GM19023 (cell line): Measurements from ENCODE around the gene MRAS.

Experiments used
- ATAC-seq: cut with Tn5 transposase; IDR thresholded peaks from one replicate; pipeline ENCODE4 v1.9.1; 2021; ENCODE audit warnings: mild to moderate bottlenecking, moderate library complexity; ENCODE audit not compliant: unreplicated experiment

Gene MRAS

DNA sequence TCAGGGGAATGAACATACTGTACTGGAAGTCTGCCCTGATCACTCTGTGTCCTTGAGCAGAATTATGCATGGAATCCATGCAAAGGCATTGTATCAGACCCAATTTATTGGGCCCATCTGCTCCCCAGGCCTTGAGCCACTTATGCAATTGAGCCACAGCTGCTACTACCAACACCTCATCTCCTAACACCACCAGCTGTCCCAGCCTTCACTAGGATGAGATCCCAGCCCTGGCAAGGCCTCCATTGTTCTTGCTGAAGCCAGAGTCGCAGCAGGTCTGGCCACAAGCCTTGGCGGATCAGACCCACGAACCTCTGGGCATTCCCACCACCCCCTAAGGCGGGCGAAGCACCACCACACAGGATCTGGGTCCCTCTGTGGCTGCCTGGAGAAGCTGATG, 9.6 kb upstream of the MRAS start:
- ATAC-seq = no peak

DNA sequence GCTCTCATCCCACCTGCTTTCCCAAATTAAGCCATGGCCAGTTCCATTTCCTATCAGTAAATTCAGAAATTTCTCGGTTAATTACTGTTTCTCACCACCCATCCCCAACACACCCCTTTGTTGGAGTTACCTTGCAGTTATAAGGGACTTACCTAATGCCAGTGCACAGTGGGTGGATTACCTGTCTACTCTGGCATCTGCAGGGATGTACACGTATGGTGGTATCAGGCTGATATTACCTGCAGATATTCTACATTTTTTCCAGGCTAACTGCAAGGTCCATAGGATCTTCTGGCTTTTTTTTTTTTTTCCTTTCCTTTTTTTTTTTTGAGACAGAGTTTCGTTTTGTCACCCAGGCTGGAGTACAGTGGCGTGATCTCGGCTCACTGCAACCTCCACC, 7.9 kb upstream of the MRAS start:
- no peak for ATAC-seq

DNA sequence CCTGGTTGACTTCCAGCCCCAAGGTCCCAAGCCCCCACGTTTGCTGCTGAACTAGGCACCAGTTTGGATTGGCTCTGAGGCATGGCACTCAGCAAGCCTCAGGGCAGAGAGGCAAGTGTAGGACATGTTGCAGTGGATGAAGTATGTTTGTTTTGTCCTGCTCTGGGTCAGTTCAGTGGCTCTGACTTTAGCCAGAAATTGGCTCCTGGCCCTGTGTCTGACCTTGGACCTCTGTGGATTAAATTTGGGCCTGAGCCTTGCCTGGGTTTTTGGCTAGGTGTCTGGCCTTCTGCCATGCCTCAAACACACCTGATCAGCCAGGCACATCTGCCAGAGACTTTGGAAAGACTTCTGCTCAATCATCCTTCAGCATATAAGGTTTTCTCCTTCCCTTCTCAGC, 3.6 kb upstream of the MRAS start:
- no peak for ATAC-seq

DNA sequence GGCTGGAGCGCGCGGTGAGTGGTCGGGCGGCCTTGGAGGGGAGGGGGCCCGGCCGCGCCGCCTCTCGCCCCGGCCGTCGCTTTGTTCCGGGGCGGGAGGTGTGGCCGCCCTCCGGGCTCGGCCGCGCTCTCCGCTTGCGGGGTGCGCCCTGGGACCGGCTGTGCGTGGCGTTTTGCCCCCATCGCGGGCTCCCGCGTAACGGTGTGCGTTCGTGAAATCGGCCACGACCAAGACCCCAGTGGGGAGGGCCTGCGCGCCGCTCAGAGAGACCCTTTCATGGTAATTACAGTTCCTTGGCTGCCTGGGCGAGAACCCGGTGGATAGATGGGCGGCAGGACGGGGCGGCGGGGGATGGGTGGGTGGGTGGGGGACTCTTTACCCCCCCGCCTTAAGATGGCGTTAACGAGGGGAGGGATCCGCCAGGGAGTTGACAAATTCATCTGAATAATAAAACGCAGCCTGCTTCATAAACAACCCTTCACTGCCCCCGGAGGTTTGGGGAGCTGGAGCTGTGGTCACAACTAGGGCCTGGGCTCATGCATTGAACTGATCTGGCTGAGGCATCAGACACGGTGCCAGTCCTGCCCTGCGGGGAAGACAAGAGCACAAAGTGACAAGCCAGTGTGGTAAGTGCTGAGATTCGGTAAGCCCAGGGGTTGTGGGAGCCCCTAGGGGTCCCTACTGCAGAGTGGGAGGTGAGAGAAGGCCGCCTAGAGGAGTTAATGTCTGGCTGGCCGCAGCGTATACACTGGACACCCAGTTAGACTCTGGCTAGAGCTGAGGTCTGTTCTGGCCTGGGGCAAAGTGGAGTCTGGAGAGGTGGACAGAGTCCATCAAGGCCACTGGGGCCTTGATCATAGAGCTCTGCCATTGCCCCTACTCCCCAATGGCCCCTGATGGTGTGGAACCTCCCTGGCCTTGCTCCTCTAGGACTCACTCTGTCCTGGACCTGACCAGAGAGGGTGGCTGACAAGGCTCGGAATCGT, 668 bp downstream of the MRAS start:
- ATAC-seq = no peak

DNA sequence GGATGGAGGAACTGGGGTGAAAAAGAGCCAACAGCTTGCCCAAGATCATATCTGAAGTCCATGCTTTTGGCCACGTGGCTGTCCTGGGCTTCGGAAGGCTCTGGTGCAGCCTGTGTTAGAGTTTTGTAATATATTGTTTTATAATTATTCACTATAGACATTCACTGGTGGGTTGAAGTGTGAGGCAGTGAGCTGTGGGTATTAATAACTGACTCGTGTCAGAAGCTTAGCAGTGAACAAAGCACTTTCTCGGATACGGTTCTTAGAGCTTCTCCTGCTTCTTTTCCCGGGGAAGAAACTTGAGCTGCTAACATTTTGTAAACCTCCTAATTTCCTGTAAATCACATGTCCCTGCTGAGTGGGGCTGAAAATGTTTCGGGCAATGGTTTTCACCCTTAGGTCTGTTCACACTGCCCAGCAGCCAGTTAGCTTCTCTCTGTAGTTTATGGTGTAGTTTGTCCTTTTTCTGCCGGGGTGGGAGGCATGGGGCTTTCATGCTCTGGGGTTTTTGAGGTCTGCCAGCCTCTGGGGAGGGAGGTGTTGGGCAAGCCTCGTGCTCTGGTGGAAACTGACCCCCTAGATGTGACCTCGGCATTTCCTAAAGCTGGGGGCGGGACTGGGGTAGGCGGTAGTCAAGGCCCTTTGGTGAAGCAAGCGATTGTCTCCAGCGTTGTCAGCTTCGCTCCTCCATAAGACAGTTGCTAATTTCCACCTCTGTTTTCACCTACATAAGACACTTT, 1.7 kb downstream of the MRAS start:
- ATAC-seq = no peak

DNA sequence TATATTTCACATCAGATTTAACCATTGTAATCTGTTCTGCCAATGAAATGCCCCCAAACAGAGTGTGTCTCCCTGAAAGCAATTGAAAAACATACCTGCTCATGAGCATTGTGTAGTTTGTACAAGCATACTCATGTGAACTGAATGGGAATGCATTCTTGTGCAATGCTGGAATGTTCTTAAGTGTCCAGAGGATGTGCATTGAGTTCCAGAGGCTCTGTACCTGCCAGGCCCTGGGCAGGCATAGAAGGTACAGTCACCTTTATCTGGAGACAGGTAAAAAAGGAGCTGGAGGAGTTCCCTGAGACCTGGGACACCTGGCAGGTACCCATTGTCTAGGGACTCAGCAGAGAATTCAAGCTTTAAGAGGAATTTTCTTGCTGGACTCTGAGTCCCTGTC, 2.8 kb downstream of the MRAS start:
- ATAC-seq = no peak

DNA sequence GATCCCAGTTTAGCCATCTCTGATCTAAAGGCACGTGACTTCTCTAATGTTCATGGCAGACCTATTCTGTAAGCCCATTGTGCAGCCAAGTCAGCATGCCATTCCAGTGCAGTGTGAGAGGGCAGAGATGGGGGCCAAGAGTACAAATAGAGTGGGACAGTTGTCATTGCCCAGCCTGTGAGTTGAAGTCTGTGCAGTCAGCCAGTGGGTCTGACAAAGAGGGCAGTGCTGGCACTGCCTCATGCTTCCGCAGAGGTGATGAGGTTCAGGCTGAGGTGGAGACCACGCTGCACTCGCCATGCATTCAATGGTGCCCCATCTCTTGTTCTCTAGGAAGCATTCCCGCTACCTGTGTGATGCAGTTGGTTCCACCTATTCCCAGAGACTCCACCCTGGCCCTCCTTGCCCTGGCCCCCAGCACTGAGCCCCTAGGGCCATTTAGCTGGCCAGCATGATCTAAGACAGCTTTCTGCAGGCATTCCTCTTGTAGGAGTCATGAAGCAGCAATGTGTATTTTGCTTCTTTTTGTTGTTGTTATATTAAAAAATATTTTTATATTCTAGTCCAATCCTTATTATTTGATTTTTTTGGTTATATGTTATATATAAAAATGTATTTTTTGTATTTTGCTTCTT, 3.7 kb downstream of the MRAS start:
- ATAC-seq = no peak

DNA sequence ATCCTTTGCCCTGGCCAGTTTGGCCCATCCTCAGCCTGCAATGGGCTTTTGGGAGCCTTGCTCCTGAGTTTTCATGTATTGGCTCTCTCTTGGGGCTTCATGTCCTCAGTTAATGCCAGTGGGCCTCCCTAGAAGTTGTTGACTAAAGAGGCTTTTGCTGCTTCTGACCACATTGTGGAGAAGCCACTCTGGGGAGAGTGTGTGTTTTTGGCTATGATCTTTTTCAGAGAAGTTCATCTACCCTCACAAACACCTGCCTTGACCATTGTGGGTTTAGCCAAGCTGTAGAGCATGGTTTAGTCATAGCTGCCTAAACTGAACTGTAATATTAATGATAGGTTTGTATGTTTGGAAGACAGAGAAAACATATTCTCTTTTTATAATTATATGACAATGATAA, 6.0 kb downstream of the MRAS start:
- ATAC-seq = no peak

DNA sequence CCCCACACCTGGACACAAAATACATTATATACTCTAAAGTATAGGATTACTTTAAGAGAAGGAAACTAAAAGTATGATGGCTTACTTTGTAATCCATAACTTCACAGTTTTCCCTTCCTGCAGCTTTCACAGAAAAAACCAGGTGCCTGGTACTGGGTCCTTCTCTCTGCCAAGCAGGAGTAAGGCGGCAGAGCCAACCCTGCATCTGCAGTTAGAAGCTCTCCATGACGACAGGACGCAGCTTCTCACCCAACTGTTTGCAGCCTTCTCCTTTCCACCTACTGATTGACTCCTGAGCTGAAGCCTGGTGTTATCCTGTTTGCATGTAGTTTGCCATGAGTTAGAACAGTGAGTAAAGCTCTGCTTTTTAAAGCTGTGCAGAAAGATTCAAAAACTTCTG, 6.7 kb downstream of the MRAS start:
- ATAC-seq = no peak

DNA sequence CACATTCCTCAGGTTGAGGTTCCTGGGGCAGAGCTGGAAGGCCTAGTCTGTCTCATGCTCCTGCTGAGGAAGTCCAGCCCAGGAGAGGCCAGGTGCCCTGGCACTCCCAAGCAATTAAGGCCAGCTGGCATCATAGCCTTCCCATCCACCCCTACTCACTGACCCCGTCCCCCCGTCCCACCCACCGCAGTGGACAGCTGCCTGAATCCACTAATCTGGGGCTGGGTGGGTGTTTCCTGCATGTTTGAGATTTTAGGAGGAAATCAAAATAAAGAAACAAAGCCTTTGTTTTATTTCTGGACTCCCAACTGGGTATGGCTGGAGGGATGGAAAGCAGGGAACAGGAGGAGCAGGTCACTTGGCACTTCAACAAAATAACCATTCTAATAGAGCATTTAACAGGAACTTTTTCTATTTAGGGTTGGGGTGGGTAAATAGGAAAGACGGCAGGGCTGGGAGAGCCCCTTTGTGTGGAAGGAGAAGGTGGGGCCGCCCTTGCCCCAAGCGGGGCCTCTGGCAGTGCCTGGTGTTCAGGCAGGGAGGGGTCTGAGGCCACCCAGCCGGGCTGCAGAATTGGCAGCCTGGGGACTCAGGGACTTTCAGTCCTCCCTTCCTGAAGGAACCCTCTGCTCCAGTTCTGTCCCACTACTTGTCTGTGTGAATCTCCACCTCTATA, 8.5 kb downstream of the MRAS start:
- no peak for ATAC-seq

DNA sequence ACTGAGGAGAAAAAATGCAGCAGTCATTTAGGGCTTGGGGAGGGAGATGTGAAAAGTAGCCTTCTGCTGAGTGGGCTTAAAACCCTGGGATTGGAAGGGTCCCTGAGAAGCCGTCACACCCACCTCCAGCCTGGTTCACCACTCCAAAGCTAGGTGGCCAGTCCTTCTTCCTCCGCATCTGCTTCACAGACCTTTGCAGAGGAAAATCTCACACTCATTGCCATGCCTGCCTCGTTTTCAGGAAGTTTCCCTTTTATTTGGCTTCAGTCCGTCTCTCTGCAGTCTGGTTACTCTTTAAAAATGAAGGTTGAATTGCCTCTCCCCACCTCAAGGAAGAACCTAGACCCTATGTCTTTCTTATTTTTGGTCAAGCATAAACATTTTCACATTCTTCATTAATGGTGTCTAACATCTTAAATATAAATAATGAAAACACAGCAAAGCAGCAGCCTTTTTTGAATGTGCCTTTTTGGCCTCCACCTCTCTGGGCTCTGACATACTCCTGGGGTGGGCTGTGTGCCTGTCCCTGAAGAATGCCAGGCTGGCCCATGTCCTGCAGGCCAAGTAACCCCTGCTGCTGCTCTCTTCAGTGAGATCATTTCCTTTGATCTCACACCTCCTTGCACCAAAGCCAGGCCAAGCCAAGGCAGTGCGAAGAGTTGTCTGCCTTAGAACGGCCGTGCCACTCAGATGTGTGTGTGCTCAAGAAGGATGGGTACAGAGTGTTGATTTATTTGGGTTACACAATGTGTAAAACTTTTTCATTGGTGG, 11.0 kb downstream of the MRAS start:
- ATAC-seq = no peak

DNA sequence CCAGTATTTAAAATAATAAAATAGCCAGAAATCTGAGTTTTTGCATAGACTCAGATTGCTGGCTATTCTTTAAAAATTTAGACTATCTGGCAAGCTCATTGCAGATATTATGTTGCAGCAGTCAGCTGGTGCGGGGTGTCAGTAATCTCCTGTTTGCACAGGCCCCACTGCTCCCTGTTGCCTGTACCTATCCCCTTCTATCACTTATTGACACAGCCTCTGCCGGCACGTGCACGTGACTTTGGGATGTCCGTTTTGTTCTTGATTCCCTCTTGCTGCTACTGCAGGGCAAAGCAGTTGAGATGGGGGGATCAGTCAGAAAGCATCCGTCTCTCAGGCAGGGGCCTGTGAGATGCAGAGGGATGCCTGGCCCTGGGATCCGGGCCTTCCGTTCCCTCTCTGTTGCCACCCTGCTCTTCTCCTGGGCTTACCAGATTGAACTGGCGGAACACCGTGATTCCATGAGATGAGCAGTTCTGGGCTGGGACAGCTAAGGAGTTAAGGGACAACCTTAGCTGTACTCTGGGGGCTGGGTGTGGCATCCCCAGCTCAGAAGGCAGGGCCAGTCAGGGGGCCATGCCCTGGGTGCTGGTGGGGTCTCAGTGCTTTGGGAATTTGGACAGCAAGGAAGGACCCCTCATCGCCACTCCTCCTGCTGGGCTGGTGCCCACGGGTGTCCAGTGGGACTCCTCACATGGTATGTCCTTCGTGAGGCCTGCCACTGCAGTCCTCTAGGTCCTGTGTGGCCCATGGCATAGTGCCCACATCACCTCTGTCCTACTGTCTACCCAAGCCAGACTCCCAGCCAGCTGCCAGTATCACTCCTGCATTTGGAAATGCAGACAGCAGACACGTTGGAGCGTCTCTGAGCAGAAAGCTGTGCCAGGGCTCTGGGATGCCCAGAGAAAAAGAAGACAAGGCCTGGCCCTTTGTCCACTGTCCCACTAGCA, 11.8 kb downstream of the MRAS start:
- no peak for ATAC-seq

DNA sequence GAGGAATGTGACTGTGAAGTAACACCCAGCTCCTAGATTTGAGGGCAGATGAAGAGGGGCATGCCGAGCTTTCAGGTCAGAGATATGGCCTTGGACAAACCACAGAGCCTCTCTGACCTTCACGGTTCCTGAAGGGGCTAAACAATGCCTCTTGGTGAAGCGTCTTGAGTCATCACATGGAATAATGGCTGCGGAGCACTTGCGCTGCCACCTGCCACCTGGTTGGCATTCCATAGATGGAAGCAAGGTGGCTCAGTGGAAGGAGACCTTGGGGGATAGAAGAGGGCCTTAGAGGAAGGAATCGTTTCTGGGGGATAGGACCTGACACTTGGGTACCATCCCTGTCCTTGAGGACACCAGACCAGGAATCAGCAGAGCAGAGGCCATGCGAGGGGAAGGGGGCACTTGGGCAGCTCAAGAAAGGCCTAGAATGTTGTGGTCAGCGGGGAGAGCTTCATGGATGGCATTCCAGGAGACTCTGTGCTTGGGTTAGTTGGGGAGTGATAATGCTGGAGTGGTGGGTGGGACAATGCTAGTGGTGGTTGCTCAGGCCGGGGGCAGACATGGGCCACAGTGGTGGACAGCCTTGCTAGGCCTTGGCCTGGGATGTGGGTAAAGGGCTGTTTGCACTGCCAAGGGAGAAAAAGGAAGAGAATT, 12.6 kb downstream of the MRAS start:
- no peak for ATAC-seq

DNA sequence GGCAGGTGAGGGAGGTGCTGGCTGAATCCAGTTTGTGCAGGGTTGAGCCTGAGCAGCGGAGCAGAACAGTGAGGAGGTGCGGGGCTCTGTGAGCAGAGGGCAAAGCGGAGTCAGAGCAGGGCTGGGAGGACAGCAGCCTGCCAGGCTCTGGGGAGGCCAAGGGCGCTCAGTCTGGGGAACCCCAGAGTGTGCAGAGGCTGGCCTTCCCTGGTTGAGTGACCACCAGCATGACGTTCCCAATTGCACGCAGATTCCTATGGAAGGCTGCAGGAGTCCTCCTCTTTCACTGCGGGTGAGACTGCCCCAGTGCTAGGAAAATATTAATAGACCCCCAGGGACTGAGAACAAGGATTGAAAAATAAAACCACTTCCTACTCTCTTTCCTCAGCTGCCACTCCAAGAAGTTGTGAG, 13.2 kb downstream of the MRAS start:
- no peak for ATAC-seq

DNA sequence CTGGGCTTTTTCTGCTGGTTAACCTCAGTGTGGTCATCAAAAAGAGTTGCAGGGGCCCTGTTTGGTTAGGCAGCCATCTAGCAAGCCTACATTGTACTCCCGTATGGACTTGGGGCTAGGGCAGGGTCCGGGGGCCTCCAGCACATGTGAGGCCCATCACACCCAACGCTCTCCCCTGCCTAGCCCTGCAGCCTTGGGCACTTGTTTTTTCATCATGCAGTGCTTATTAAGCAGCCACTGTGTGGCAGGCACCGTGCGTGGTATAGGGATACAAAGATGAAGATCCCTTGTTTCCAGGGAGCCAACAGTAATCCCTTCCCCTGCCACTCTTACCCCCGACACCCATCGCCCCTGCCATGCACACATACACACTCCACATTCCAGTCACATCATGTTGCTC, 14.2 kb downstream of the MRAS start:
- no peak for ATAC-seq

DNA sequence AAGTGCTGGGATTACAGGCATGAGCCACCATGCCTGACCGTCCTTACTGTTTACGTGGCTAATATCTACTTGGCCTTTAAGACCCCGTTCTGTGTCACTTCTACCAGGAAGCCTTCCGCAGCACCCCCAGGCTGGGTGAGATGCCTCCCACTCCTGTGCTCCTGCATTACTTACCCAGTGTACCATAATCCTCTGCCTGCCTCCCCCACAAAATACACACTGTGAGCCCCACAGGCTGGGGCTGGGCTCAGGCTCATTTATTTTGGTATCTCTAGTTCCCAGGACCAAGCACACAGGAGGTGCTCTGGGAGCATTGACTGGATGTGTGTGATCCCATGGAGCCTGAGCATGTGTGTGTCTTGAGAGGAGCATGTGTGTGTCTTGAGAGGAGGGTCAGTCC, 14.9 kb downstream of the MRAS start:
- no peak for ATAC-seq

DNA sequence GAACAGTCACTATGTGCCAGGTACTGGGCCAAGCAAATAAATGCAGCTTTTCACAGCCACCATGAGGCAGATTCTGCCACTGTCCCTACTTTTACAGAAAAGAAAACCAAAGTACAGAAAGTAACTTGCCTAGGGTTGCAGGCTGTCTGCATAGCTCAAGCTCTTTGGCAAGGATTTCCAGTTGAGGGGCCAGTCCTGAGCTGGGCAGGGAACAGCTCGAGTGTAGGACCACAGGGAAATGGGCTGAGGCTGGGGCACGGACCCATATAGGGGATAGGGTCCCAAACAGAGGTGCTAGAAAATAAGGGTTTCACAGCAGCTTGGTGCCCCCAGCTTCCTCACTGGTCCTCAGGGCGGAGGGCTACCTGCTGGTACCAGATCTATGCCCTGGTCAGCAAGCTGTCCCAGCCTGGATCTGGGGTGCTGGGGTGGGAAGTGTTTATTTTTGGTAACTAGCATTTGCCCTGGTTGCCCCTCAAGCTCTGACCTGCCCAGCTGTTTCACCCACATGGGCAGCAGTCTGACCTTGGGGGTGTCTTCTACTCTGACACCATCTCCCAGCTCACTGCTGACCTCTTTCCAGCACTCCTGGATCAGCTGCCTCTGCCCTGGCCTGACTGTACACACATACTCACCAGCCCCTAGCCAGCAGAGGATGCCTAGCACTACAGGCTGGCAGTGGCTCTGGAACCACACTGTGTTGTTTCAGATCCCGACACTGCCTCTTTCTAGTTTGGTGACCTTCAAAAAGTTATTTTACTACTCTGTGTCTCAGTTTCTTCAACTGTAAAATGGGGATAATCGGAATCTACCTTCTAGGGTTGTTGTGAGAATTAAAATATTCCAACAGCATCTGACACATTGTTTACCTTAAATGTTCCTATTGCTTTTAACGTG, 16.2 kb downstream of the MRAS start:
- ATAC-seq = no peak

DNA sequence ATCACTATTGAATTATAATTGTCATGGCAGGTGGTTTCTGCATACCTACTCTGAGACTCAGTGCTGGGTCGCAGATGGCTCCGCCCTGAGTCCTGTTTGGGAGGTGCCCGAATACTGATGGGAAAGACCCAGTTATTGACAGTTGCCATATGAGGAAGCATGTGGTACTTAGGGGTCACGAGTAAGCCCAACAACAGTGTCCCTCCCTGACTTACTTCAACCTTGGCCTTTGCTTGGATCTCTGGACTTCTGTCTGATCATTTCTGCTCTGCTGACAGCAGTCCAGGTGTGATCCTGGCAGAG, 16.8 kb downstream of the MRAS start:
- no peak for ATAC-seq
